VCaP (cell line): ENCODE measurements around the gene YBEY.
A peak's percentile ranks its signal among the peaks of the same experiment; 100 is the strongest.
"Not testable (repeated sequence)": the region's sequence is repeated elsewhere in the genome, so short reads cannot be mapped to it uniquely, and the experiment has no call there.

Experiments
- H3K27ac ChIP-seq: fragments of 450-650 bp; 2 replicates; pipeline ENCODE4 v1.5.1; 2017
- CTCF ChIP-seq: fragments of 450-650 bp; conservative IDR thresholded peaks from 2 replicates; pipeline ENCODE4 v1.5.1; 2017; ENCODE audit warnings: mild to moderate bottlenecking, moderate library complexity

YBEY gene

GRCh38 chr21:46307625-46308024, 21.5 kb downstream of the YBEY start:
- no peak overlapping the region for H3K27ac ChIP-seq
- no peak for TF ChIP-seq CTCF

GRCh38 chr21:46308431-46308830, 22.3 kb downstream of the YBEY start:
- TF ChIP-seq CTCF, result no peak
- H3K27ac ChIP-seq, result no peak overlapping the region

GRCh38 chr21:46310260-46310659, 24.1 kb downstream of the YBEY start:
- not testable (repeated sequence) for H3K27ac ChIP-seq

GRCh38 chr21:46311568-46311967, 25.4 kb downstream of the YBEY start:
- H3K27ac ChIP-seq, result no peak overlapping the region
- TF ChIP-seq CTCF, result no peak

- TF ChIP-seq CTCF, result no peak
- H3K27ac ChIP-seq, result no peak overlapping the region
These were observed 26.8 kb downstream of the YBEY start for GRCh38 chr21:46312949-46313348.

- no peak for TF ChIP-seq CTCF
- no peak overlapping the region for H3K27ac ChIP-seq
These were observed 28.4 kb downstream of the YBEY start for GRCh38 chr21:46314441-46315020.

- no peak overlapping the region for H3K27ac ChIP-seq
- no peak for TF ChIP-seq CTCF
These were observed 30.7 kb downstream of the YBEY start for GRCh38 chr21:46316708-46317324.

- peak overlapping the region; percentile 66 for H3K27ac ChIP-seq
These were observed 31.7 kb downstream of the YBEY start for GRCh38 chr21:46317710-46318463.

More at GRCh38 chr21:46317710-46318463, 31.7 kb downstream of the YBEY start:
- TF ChIP-seq CTCF, result no peak
